Fibroblast of lung (primary cell): ENCODE results near the gene NEDD4L. TPM values are rescaled to one million over a fixed set of nuclear protein-coding genes. Genes with fewer than 3 reads are reported as not detected.
"Not testable (repeated sequence)": the region's sequence is repeated elsewhere in the genome, so short reads cannot be mapped to it uniquely, and the experiment has no call there.

Source experiments
- DNase-seq, 2 donors: peaks; one replicate each; pipeline versions ENCODE4 v3.0.0 to v3.0.0-alpha.2; 2010; ENCODE audit warnings: low read depth in 2 of 2
- H2AFZ ChIP-seq: 2 replicates; pipeline ENCODE4 v1.5.1; 2012; ENCODE audit warnings: low read length, control low read depth, inconsistent platforms
- H3K27ac ChIP-seq: 2 replicates; pipeline ENCODE4 v1.5.1; 2011; ENCODE audit warnings: low read length, control low read depth; ENCODE audit not compliant: insufficient read depth
- H3K27me3 ChIP-seq: 2 replicates; pipeline ENCODE4 v1.5.1; 2011; ENCODE audit warnings: mild to moderate bottlenecking, low read length; ENCODE audit not compliant: control insufficient read depth, insufficient read depth
- H3K36me3 ChIP-seq: 2 replicates; pipeline ENCODE4 v1.5.1; 2011; ENCODE audit warnings: low read length; ENCODE audit not compliant: control insufficient read depth, insufficient read depth
- H3K4me1 ChIP-seq: 2 replicates; pipeline ENCODE4 v1.5.1; 2011; ENCODE audit warnings: low read length; ENCODE audit not compliant: control insufficient read depth, insufficient read depth; ENCODE audit errors: extremely low read depth
- H3K4me2 ChIP-seq: 2 replicates; pipeline ENCODE4 v1.5.1; 2011; ENCODE audit warnings: low read length, control low read depth; ENCODE audit not compliant: insufficient read depth; ENCODE audit errors: extremely low read depth
- H3K4me3 ChIP-seq, 4 experiments: fragments of 200-600 bp in 1 of 4; sonication (generic) in 1 of 4; replicated peaks in 1 of 4; 2 replicates each; pipeline ENCODE4 v1.5.1; 2011 to 2016; ENCODE audit warnings: low read length in 4 of 4, low read depth in 3 of 4, mild to moderate bottlenecking in 3 of 4, control low read depth in 2 of 4, inconsistent platforms in 1 of 4, mixed read lengths in 1 of 4; ENCODE audit not compliant: insufficient read depth in 1 of 4; ENCODE audit errors: control extremely low read depth in 1 of 4
- H3K79me2 ChIP-seq: 2 replicates; pipeline ENCODE4 v1.5.1; 2012; ENCODE audit warnings: mild to moderate bottlenecking, low read length, inconsistent platforms; ENCODE audit not compliant: control insufficient read depth, insufficient read depth
- H3K9ac ChIP-seq: 2 replicates; pipeline ENCODE4 v1.5.1; 2011; ENCODE audit warnings: mild to moderate bottlenecking, low read length, control low read depth; ENCODE audit not compliant: insufficient read depth
- H3K9me3 ChIP-seq: 2 replicates; pipeline ENCODE4 v1.5.1; 2012; ENCODE audit warnings: low read depth, low read length; ENCODE audit not compliant: control insufficient read depth, insufficient read depth
- H4K20me1 ChIP-seq: 2 replicates; pipeline ENCODE4 v1.5.1; 2011; ENCODE audit warnings: low read length; ENCODE audit not compliant: control insufficient read depth, insufficient read depth; ENCODE audit errors: extremely low read depth
- EZH2 ChIP-seq: IDR thresholded peaks from 2 replicates; pipeline ENCODE4 v1.5.1; 2012; ENCODE audit warnings: low read length, control low read depth, mild to moderate bottlenecking; ENCODE audit errors: missing control alignments
- polyA minus RNA-seq: library from RNA; depleted of rRNA, polyadenylated mRNA; stranded (reverse); fragments of >200 nt; gene quantifications from 2 replicates; pipeline ENCODE4 v1.2.3, GENCODE V29; 2011; ENCODE audit warnings: low replicate concordance
- polyA plus RNA-seq, 2 donors: library from polyadenylated mRNA; depleted of rRNA in 1 of 2; stranded (reverse) in 1 of 2; unstranded in 1 of 2; fragments of >200 nt; gene quantifications; 2 replicates each; pipeline ENCODE4 v1.2.1, GENCODE V29; 2011 to 2012; ENCODE audit warnings: missing spikeins in 1 of 2
- total RNA-seq: library from RNA; depleted of rRNA; stranded (reverse); fragments of >200 nt; gene quantifications from 2 replicates; pipeline ENCODE4 v1.2.1, GENCODE V29; 2014
- TF ChIP-seq, protein P1 (sequence below), 2 donors: IDR thresholded peaks in 1 of 2; conservative IDR thresholded peaks in 1 of 2; 1 replicate in 1 of 2; 2 replicates in 1 of 2; pipeline ENCODE4 v1.5.1; 2011 to 2012; ENCODE audit warnings: low read length in 2 of 2, control low read depth in 1 of 2, inconsistent platforms in 1 of 2, low read depth in 1 of 2, mild to moderate bottlenecking in 1 of 2

NEDD4L gene
- total RNA-seq = 8.5 and 18.7 TPM in 2 replicates
- polyA plus RNA-seq = 5.5 and 13.0 TPM in 2 replicates
- 5.4 and 10.5 TPM in 2 replicates for polyA plus RNA-seq (2012)
- polyA minus RNA-seq = 9.6 and 12.8 TPM in 2 replicates

GRCh38 chr18:58043491-58044369 is at the start of gene NEDD4L:
Gene NEDD4L, plus strand, starts transcription at chr18:58044226. Its CDS starts 435 bp downstream, at chr18:58044661.
- Histone ChIP-seq H3K27ac (peak within 1 kb of the TSS; percentile 58), H3K36me3 (no peaks in the 10 kb centered on the region), H2AFZ (peak within 1 kb of the TSS; percentile 47), H3K9ac (peak within 1 kb of the TSS; percentile 57), H3K79me2 (no peaks in the 10 kb centered on the region), H3K27me3 (no peaks in the 10 kb centered on the region), H3K4me2 (peak within 1 kb of the TSS; percentile 81), H3K9me3 (no peaks in the 10 kb centered on the region), H3K4me3 (peak within 1 kb of the TSS; percentile 55 to 84 (median 82)), H4K20me1 (no peaks in the 10 kb centered on the region), H3K4me1 (peaks cover 8% of the 10 kb centered on the region)
- TF ChIP-seq, protein P1, sequence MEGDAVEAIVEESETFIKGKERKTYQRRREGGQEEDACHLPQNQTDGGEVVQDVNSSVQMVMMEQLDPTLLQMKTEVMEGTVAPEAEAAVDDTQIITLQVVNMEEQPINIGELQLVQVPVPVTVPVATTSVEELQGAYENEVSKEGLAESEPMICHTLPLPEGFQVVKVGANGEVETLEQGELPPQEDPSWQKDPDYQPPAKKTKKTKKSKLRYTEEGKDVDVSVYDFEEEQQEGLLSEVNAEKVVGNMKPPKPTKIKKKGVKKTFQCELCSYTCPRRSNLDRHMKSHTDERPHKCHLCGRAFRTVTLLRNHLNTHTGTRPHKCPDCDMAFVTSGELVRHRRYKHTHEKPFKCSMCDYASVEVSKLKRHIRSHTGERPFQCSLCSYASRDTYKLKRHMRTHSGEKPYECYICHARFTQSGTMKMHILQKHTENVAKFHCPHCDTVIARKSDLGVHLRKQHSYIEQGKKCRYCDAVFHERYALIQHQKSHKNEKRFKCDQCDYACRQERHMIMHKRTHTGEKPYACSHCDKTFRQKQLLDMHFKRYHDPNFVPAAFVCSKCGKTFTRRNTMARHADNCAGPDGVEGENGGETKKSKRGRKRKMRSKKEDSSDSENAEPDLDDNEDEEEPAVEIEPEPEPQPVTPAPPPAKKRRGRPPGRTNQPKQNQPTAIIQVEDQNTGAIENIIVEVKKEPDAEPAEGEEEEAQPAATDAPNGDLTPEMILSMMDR (conservative IDR thresholded peaks at IDR 0.05 in 1 of 2, IDR thresholded peaks at IDR 0.05 in 1 of 2; ENCODE audit: low read depth in 1 of 2, low read length in 2 of 2) = peak; percentile 75 to 78
- no peak for TF ChIP-seq EZH2
- DNase-seq = peak; percentile 83 to 86

DNA sequence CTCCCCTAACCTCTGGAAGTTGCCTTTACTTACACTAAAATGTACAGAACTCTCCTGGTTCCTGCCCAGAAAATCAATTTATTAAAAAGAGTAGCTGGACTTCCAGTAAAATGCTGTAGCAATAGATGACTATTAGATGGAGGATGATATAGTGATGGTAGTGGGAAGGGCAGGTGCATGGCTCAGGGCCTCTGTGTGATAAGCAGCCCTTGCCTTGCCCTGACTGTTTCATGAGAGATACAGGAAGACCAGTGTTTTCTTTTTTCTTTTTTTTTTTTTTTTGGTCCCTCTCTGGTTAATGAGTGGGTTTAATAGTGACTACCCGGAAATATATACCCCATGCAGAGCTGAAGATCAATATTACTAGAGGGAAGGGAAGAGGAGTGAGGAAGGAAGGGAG is 48.7 kb upstream of the NEDD4L start:
- H3K79me2 ChIP-seq = no peaks in the 10 kb centered on the region
- H3K9ac ChIP-seq = no peak overlapping the region
- H2AFZ ChIP-seq = no peak overlapping the region
- H3K27ac ChIP-seq = no peak overlapping the region
- TF ChIP-seq, protein P1 (conservative IDR thresholded peaks at IDR 0.05 in 1 of 2, IDR thresholded peaks at IDR 0.05 in 1 of 2; ENCODE audit: low read depth in 1 of 2, low read length in 2 of 2) = no peak
- TF ChIP-seq EZH2 = no peak
- no peak overlapping the region for H3K4me2 ChIP-seq
- no peaks in the 10 kb centered on the region for H3K9me3 ChIP-seq
- DNase-seq = no peak
- no peaks in the 10 kb centered on the region for H3K4me1 ChIP-seq
- no peak overlapping the region for H3K4me3 ChIP-seq
- H3K27me3 ChIP-seq = no peaks in the 10 kb centered on the region
- no peaks in the 10 kb centered on the region for H3K36me3 ChIP-seq
- no peaks in the 10 kb centered on the region for H4K20me1 ChIP-seq

DNA sequence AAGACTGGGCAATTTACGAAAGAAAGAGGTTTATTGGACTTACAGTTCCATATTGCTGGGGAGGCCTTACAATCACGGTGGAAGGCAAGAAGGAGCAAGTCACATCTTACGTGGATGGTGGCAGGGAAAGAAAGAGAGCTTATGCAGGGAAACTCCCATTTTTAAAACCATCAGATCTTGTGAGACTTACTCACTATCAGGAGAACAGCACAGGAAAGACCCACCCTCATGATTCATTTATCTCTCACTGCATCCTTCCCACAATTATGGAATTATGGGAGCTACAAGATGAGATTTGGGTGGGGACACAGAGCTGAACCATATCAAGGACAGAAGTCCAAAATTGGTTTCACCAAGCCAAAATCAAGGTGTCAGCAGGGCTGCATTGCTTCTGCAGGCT is 47.1 kb upstream of the NEDD4L start:
- H3K4me1 ChIP-seq, H4K20me1 ChIP-seq, H3K4me2 ChIP-seq, H3K36me3 ChIP-seq, DNase-seq, H2AFZ ChIP-seq, H3K79me2 ChIP-seq, H3K27ac ChIP-seq, H3K9ac ChIP-seq, H3K4me3 ChIP-seq, H3K27me3 ChIP-seq, H3K9me3 ChIP-seq: not testable (repeated sequence)
